Spleen (tissue), 7 donors: ENCODE measurements around the gene MATCAP1.
A peak's percentile ranks its signal among the peaks of the same experiment; 100 is the strongest.

Experiments used
- POLR2A ChIP-seq, 3 donors: fragments of 450-650 bp; IDR thresholded peaks; one replicate each; pipeline ENCODE4 v1.5.1; 2017; ENCODE audit warnings: antibody characterized with exemption in 3 of 3, mild to moderate bottlenecking in 1 of 3
- POLR2AphosphoS5 ChIP-seq, 3 donors: sonication (generic); formaldehyde crosslinking; IDR thresholded peaks; one replicate each; pipeline ENCODE4 v1.5.1; 2017; ENCODE audit warnings: antibody characterized with exemption in 3 of 3
- TF ChIP-seq, protein P1 (sequence below), 11 experiments: fragments of 200-600 bp in 7 of 11; fragments of 450-650 bp in 4 of 11; sonication (generic) in 4 of 11; IDR thresholded peaks in 8 of 11; conservative IDR thresholded peaks in 3 of 11; 1 replicate in 7 of 11; 2 replicates in 4 of 11; pipeline versions ENCODE4 v1.4.0 to v1.8.0; 2016 to 2021; ENCODE audit warnings: antibody characterized with exemption in 11 of 11, inconsistent platforms in 4 of 11, mild to moderate bottlenecking in 1 of 11
- donor health status: DM: no; HTN: no; CAD: no; lungs with moderate emphysema.
- donor health status: DM: no; HTN: no; CAD: no.
- donor health status: DM: no; HTN: no; CAD: no.

- TF ChIP-seq, protein P1, sequence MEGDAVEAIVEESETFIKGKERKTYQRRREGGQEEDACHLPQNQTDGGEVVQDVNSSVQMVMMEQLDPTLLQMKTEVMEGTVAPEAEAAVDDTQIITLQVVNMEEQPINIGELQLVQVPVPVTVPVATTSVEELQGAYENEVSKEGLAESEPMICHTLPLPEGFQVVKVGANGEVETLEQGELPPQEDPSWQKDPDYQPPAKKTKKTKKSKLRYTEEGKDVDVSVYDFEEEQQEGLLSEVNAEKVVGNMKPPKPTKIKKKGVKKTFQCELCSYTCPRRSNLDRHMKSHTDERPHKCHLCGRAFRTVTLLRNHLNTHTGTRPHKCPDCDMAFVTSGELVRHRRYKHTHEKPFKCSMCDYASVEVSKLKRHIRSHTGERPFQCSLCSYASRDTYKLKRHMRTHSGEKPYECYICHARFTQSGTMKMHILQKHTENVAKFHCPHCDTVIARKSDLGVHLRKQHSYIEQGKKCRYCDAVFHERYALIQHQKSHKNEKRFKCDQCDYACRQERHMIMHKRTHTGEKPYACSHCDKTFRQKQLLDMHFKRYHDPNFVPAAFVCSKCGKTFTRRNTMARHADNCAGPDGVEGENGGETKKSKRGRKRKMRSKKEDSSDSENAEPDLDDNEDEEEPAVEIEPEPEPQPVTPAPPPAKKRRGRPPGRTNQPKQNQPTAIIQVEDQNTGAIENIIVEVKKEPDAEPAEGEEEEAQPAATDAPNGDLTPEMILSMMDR (IDR thresholded peaks at IDR 0.05 in 8 of 11, conservative IDR thresholded peaks at IDR 0.05 in 3 of 11) = no peak
- no peak for TF ChIP-seq POLR2A (IDR thresholded peaks at IDR 0.05)
- peak in 1 of 3 donors; percentile 9 for TF ChIP-seq POLR2AphosphoS5 (IDR thresholded peaks at IDR 0.05)
Observed at GRCh38 chr16:67200491-67200890, 16.7 kb upstream of the MATCAP1 start.
